HCT116 (cell line): ENCODE data around the gene VIT. TPM values are rescaled to one million over a fixed set of nuclear protein-coding genes. Genes with fewer than 3 reads are reported as not detected.

Experiments used
- ATAC-seq: fragments of 200-7000 bp; cut with Tn5 transposase; 2 replicates; pipeline ENCODE4 v1.9.1; 2020; ENCODE audit warnings: mild to moderate bottlenecking, moderate library complexity
- BruUV-seq: library from RNA; stranded (reverse); fragments of 400-500 nt; replicated peaks from 2 replicates; lab custom pipeline; 2021; lab: Mats Ljungman, UMichigan
- CTCF ChIA-PET: fragments of 300-600 bp; sonication (Branson Sonifier 250); formaldehyde crosslinking; loops from one replicate; lab custom pipeline; 2021; ENCODE audit warnings: antibody characterized with exemption; lab: Charles Lee
- POLR2A ChIA-PET: fragments of 300-600, 350-600 bp; sonication (Branson Sonifier 250); formaldehyde crosslinking; loops from one replicate; lab custom pipeline; 2021; ENCODE audit warnings: antibody characterized with exemption; lab: Charles Lee
- RAD21 ChIA-PET, 2 experiments: fragments of 300-600 bp; sonication (Branson Sonifier 250); formaldehyde crosslinking; loops; one replicate each; lab custom pipeline; 2023; ENCODE audit warnings: low total read pairs in 2 of 2; ENCODE audit not compliant: uncharacterized antibody in 2 of 2, unreplicated experiment in 2 of 2, low non-redundant PET in 1 of 2; lab: Charles Lee
- DNase-seq: peaks from one replicate; pipeline ENCODE4 v3.0.0-alpha.2; 2010; ENCODE audit warnings: low read depth, low spot score
- H2AFZ ChIP-seq: fragments of 200-600 bp; shearing (Covaris generic), sonication (generic); 2 replicates; pipeline ENCODE4 v1.6.1; 2017; ENCODE audit warnings: low read depth, mixed run types, mixed read lengths, antibody characterized with exemption, low read length; ENCODE audit not compliant: poor library complexity, severe bottlenecking
- H3K27ac ChIP-seq: 2 replicates; pipeline ENCODE4 v1.5.1; 2012; ENCODE audit warnings: low read depth, low read length
- H3K27me3 ChIP-seq: fragments of 200-600 bp; sonication (generic); 2 replicates; pipeline ENCODE4 v1.6.1; 2016; ENCODE audit warnings: mixed run types, low read length, mixed read lengths; ENCODE audit not compliant: insufficient read depth
- H3K36me3 ChIP-seq, 2 experiments: fragments of 200-500 bp in 1 of 2; fragments of 200-600 bp in 1 of 2; sonication (Bioruptor generic) in 1 of 2; sonication (generic) in 1 of 2; 2 replicates each; pipeline versions ENCODE4 v1.5.1 to v1.6.1; 2014 to 2016; ENCODE audit warnings: low read length in 2 of 2, inconsistent platforms in 1 of 2, mixed read lengths in 1 of 2, mixed run types in 1 of 2; ENCODE audit not compliant: insufficient read depth in 2 of 2, control insufficient read depth in 1 of 2
- H3K4me1 ChIP-seq, 2 experiments: fragments of 200-600 bp in 1 of 2; sonication (generic) in 1 of 2; 2 replicates each; pipeline versions ENCODE4 v1.5.1 to v1.6.1; 2012 to 2017; ENCODE audit warnings: low read length in 2 of 2, inconsistent platforms in 1 of 2, mild to moderate bottlenecking in 1 of 2, mixed read lengths in 1 of 2, mixed run types in 1 of 2, moderate library complexity in 1 of 2; ENCODE audit not compliant: insufficient read depth in 2 of 2, control insufficient read depth in 1 of 2
- H3K4me2 ChIP-seq: fragments of 200-600 bp; sonication (generic); 2 replicates; pipeline ENCODE4 v1.6.1; 2017; ENCODE audit warnings: mixed run types, low read length, mixed read lengths
- H3K4me3 ChIP-seq, 2 experiments: fragments of 200-600 bp in 1 of 2; sonication (generic) in 1 of 2; replicated peaks in 1 of 2; 2 replicates each; pipeline ENCODE4 v1.5.1; 2011 to 2016; ENCODE audit warnings: low read length in 2 of 2, control low read depth in 1 of 2, low read depth in 1 of 2, mild to moderate bottlenecking in 1 of 2, mixed read lengths in 1 of 2, mixed run types in 1 of 2
- H3K79me2 ChIP-seq: fragments of 200-600 bp; sonication (generic); 2 replicates; pipeline ENCODE4 v1.6.1; 2017; ENCODE audit warnings: mild to moderate bottlenecking, mixed run types, low read length, moderate library complexity, mixed read lengths; ENCODE audit not compliant: insufficient read depth
- H3K9ac ChIP-seq: fragments of 200-600 bp; sonication (generic); 2 replicates; pipeline ENCODE4 v1.6.1; 2016; ENCODE audit warnings: low read length, mixed read lengths
- H3K9me2 ChIP-seq: fragments of 200-600 bp; sonication (generic), shearing (Covaris generic); 2 replicates; pipeline ENCODE4 v1.6.1; 2017; ENCODE audit warnings: mixed run types, mild to moderate bottlenecking, moderate library complexity; ENCODE audit not compliant: insufficient read depth
- H3K9me3 ChIP-seq, 2 experiments: fragments of 200-500 bp in 1 of 2; fragments of 200-600 bp in 1 of 2; sonication (Bioruptor generic) in 1 of 2; sonication (generic) in 1 of 2; 2 replicates each; pipeline ENCODE4 v1.6.1; 2014 to 2017; ENCODE audit warnings: low read length in 2 of 2, mixed read lengths in 2 of 2, inconsistent platforms in 1 of 2, low read depth in 1 of 2, mild to moderate bottlenecking in 1 of 2, mixed run types in 1 of 2, moderate library complexity in 1 of 2; ENCODE audit not compliant: control insufficient read depth in 1 of 2, insufficient read depth in 1 of 2
- H4K20me1 ChIP-seq: fragments of 200-600 bp; sonication (generic), shearing (Covaris generic); 2 replicates; pipeline ENCODE4 v1.6.1; 2017; ENCODE audit warnings: mixed run types, mild to moderate bottlenecking, moderate library complexity; ENCODE audit not compliant: insufficient read depth
- ATF3 ChIP-seq: IDR thresholded peaks from 2 replicates; pipeline ENCODE4 v1.6.1; 2012
- CBX3 ChIP-seq: IDR thresholded peaks from 2 replicates; pipeline ENCODE4 v1.6.1; 2012; ENCODE audit warnings: low read depth
- EZH2phosphoT487 ChIP-seq: fragments of 200-600 bp; IDR thresholded peaks from 2 replicates; pipeline ENCODE4 v1.6.1; 2018; ENCODE audit warnings: antibody characterized with exemption, borderline replicate concordance
- FOSL1 ChIP-seq: IDR thresholded peaks from 2 replicates; pipeline ENCODE4 v1.6.1; 2012; ENCODE audit warnings: low read depth
- JUND ChIP-seq: IDR thresholded peaks from 2 replicates; pipeline ENCODE4 v1.6.1; 2012
- REST ChIP-seq: IDR thresholded peaks from 2 replicates; pipeline ENCODE4 v1.6.1; 2012; ENCODE audit warnings: low read depth
- SIN3A ChIP-seq: IDR thresholded peaks from 2 replicates; pipeline ENCODE4 v1.6.1; 2012; ENCODE audit warnings: low read depth
- intact Hi-C: fragments of 100-400 bp; cut with micrococcal nuclease; formaldehyde crosslinking; loops from 2 replicates; pipeline ENCODE4 v1.10.0; 2022
- total RNA-seq: library from RNA; stranded (reverse); gene quantifications from one replicate; pipeline ENCODE4 v1.2.1, GENCODE V29; 2021; ENCODE audit not compliant: unreplicated experiment
- TF ChIP-seq, protein P1 (sequence below): IDR thresholded peaks from 2 replicates; pipeline ENCODE4 v1.6.1; 2012

The VIT gene
- total RNA-seq, 1 experiment from 2014 or later, result not detected

GRCh38 chr2:36663851-36664695 lies 32.4 kb upstream of the VIT start (continued):
- TF ChIP-seq ATF3 (no peak), EZH2phosphoT487 (no peak), CBX3 (0 out of 2 replicates have a peak, but pooled peaks have one; percentile 46), SIN3A (no peak), REST (no peak)
- TF ChIP-seq, protein P1, sequence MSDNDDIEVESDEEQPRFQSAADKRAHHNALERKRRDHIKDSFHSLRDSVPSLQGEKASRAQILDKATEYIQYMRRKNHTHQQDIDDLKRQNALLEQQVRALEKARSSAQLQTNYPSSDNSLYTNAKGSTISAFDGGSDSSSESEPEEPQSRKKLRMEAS, result peak; percentile 40; the same call in 1 of the 2 replicates

DNA sequence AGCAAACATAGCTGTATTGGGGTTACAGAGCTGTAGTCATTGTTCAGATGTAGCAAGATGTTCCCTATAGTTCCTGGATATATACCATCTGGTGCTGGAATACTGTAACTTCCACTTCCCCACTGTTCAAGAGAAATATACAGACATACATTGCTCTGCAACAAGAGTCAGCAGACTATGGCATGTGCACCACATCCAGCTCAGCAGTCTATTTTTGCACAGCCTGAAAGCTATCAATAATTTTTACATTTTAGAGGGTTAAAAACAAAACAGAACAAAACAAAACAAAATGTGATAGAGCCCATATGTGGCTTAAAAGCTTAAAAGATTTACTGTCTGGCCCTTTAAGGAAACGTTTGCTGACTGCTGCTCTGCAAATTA lies 31.8 kb upstream of the VIT start:
- CTCF ChIA-PET, result interaction anchor here (0.6 to 1.7 kb wide), 11 partner anchors 8 to 792 kb away, joined by 3 to 8 read pairs (median 4); no protein-coding TSS in a partner anchor
- RAD21 ChIA-PET, result interaction anchor here (0.7 to 1.1 kb wide), 3 partner anchors 79 to 348 kb away, joined by 3 read pairs; no protein-coding TSS in a partner anchor

More for the DNA sequence above, 31.8 kb upstream of the VIT start:
- Histone ChIP-seq H3K9me3 (no peaks in the 10 kb centered on the region), H3K4me1 (peaks cover 0 to 10% of the 10 kb centered on the region in 2 experiments; a peak in 1 of 4 replicates), H4K20me1 (no peaks in the 10 kb centered on the region), H2AFZ (peak overlapping the region; percentile 49), H3K27ac (no peak overlapping the region), H3K4me3 (no peak overlapping the region), H3K9ac (no peak overlapping the region), H3K27me3 (no peaks in the 10 kb centered on the region), H3K36me3 (no peaks in the 10 kb centered on the region), H3K79me2 (no peaks in the 10 kb centered on the region), H3K9me2 (no peaks in the 10 kb centered on the region), H3K4me2 (no peak overlapping the region)
- intact Hi-C loops, result loop anchor here (1.0 to 5.0 kb wide), 2 partner anchors 157 to 312 kb away; no protein-coding TSS in a partner anchor
- ATAC-seq (no peak; the same call in 1 of the 2 replicates), DNase-seq (no peak)
- BruUV-seq, result no TSS peak
- TF ChIP-seq JUND (no peak), FOSL1 (no peak)
- POLR2A ChIA-PET, result interaction anchor here (0.8 kb wide), 1 partner anchor 311 kb away, joined by 3 read pairs; no protein-coding TSS in a partner anchor
